WTC11 (cell line): ENCODE data around the gene SLC35D1. TPM values are rescaled to one million over a fixed set of nuclear protein-coding genes. Genes with fewer than 3 reads are reported as not detected.

Source experiments
- ATAC-seq: fragments of 200-7000 bp; cut with Tn5 transposase; 2 replicates; pipeline ENCODE4 v1.10.0; 2021; ENCODE audit warnings: mild to moderate bottlenecking, moderate library complexity
- CTCF ChIA-PET: fragments of 300-600 bp; sonication (Branson Sonifier 250); formaldehyde crosslinking; loops from one replicate; lab custom pipeline; 2021; ENCODE audit warnings: antibody characterized with exemption; lab: Charles Lee
- POLR2A ChIA-PET: fragments of 350-600 bp; sonication (Branson Sonifier 250); formaldehyde crosslinking; loops from one replicate; lab custom pipeline; 2021; ENCODE audit warnings: antibody characterized with exemption; lab: Charles Lee
- DNase-seq: peaks from one replicate; pipeline ENCODE4 v3.0.0; 2021; ENCODE audit warnings: low spot score
- H3K27ac Mint-ChIP-seq: 2 replicates; pipeline ENCODE4 v1.8.0; 2021; ENCODE audit warnings: mixed read lengths
- H3K27me3 Mint-ChIP-seq: 2 replicates; pipeline ENCODE4 v1.8.0; 2021; ENCODE audit warnings: low read depth, mild to moderate bottlenecking, moderate library complexity, mixed read lengths
- H3K36me3 Mint-ChIP-seq: 2 replicates; pipeline ENCODE4 v1.8.0; 2021; ENCODE audit warnings: mixed read lengths
- H3K4me1 Mint-ChIP-seq: 2 replicates; pipeline ENCODE4 v1.8.0; 2022; ENCODE audit warnings: mixed read lengths
- H3K4me3 Mint-ChIP-seq: 2 replicates; pipeline ENCODE4 v1.8.0; 2021; ENCODE audit warnings: mild to moderate bottlenecking, moderate library complexity, mixed read lengths
- H3K9me3 Mint-ChIP-seq: 2 replicates; pipeline ENCODE4 v1.8.0; 2021; ENCODE audit warnings: mixed read lengths
- CDX4 ChIP-seq: fragments of 250-450 bp; sonication (Bioruptor Pico); IDR thresholded peaks from 2 replicates; pipeline ENCODE4 v1.9.0; 2021; ENCODE audit warnings: moderate library complexity, mild to moderate bottlenecking, inconsistent platforms, borderline replicate concordance
- ERG ChIP-seq: fragments of 250-450 bp; sonication (Bioruptor Pico); IDR thresholded peaks from 2 replicates; pipeline ENCODE4 v1.8.0; 2021; ENCODE audit warnings: mild to moderate bottlenecking
- ESRRA ChIP-seq: sonication (generic); formaldehyde crosslinking; IDR thresholded peaks from 2 replicates; pipeline ENCODE4 v1.8.1; 2022; ENCODE audit warnings: mild to moderate bottlenecking, missing genetic modification reagents, borderline replicate concordance
- FOXP4 ChIP-seq: sonication (generic); formaldehyde crosslinking; IDR thresholded peaks from 2 replicates; pipeline ENCODE4 v1.8.0; 2022; ENCODE audit warnings: mild to moderate bottlenecking, missing genetic modification reagents
- HMGA2 ChIP-seq: fragments of 250-450 bp; sonication (Bioruptor Pico); IDR thresholded peaks from 2 replicates; pipeline ENCODE4 v1.4.0; 2021; ENCODE audit warnings: mild to moderate bottlenecking, moderate library complexity
- ZMAT4 ChIP-seq: fragments of 250-450 bp; sonication (Bioruptor Pico); IDR thresholded peaks from 2 replicates; pipeline ENCODE4 v1.9.0; 2021; ENCODE audit warnings: mild to moderate bottlenecking
- ZNF138 ChIP-seq: sonication (generic); formaldehyde crosslinking; conservative IDR thresholded peaks from 2 replicates; pipeline ENCODE4 v1.8.1; 2022; ENCODE audit warnings: mild to moderate bottlenecking, moderate library complexity, missing genetic modification reagents
- ZNF263 ChIP-seq: sonication (generic); formaldehyde crosslinking; IDR thresholded peaks from 2 replicates; pipeline ENCODE4 v1.8.1; 2022; ENCODE audit warnings: low read depth, mild to moderate bottlenecking, moderate library complexity, missing genetic modification reagents
- ZNF425 ChIP-seq: fragments of 250-450 bp; sonication (Bioruptor Pico); conservative IDR thresholded peaks from 2 replicates; pipeline ENCODE4 v1.9.0; 2021; ENCODE audit warnings: mild to moderate bottlenecking
- ZNF532 ChIP-seq: fragments of 250-450 bp; sonication (Bioruptor Pico); IDR thresholded peaks from 2 replicates; pipeline ENCODE4 v1.9.0; 2021; ENCODE audit warnings: mild to moderate bottlenecking, borderline replicate concordance
- ZNF671 ChIP-seq: fragments of 250-450 bp; sonication (Bioruptor Pico); IDR thresholded peaks from 2 replicates; pipeline ENCODE4 v1.8.0; 2021; ENCODE audit warnings: mild to moderate bottlenecking
- total RNA-seq: library from RNA; stranded (reverse); gene quantifications from 3 replicates; pipeline ENCODE4 v1.2.3, GENCODE V29; 2021
- TF ChIP-seq, protein P1 (sequence below): sonication (generic); formaldehyde crosslinking; IDR thresholded peaks from 2 replicates; pipeline ENCODE4 v1.8.1; 2023; ENCODE audit warnings: mild to moderate bottlenecking, moderate library complexity, missing genetic modification reagents
- TF ChIP-seq, protein P2 (sequence below): sonication (generic); formaldehyde crosslinking; IDR thresholded peaks from 2 replicates; pipeline ENCODE4 v1.8.1; 2022; ENCODE audit warnings: missing genetic modification reagents, borderline replicate concordance
- TF ChIP-seq, protein P3 (sequence below): sonication (generic); formaldehyde crosslinking; IDR thresholded peaks from 2 replicates; pipeline ENCODE4 v1.8.1; 2022; ENCODE audit warnings: mild to moderate bottlenecking, missing genetic modification reagents, moderate library complexity, borderline replicate concordance

The SLC35D1 gene
- total RNA-seq, 1 experiment from 2014 or later, result 2.4 TPM

GRCh38 chr1:67020765-67021164 lies 33.2 kb downstream of the SLC35D1 start (continued):
- TF ChIP-seq ZMAT4, result no peak
- no peak for TF ChIP-seq ERG (CRISPR knock-in tag)
- TF ChIP-seq, all 79 proteins: peak for 0

GRCh38 chr1:67020304-67020703 lies 33.6 kb downstream of the SLC35D1 start:
- H3K27ac Mint-ChIP-seq, result no peak overlapping the region
- peaks cover 25% of the 10 kb centered on the region for H3K27me3 Mint-ChIP-seq
- TF ChIP-seq HMGA2 (CRISPR knock-in tag), result no peak
- no peak for TF ChIP-seq ZNF671 (CRISPR knock-in tag)
- no peak for TF ChIP-seq ESRRA (CRISPR knock-in tag)
- no peak for TF ChIP-seq ZNF138 (CRISPR knock-in tag)
- TF ChIP-seq, protein P1, sequence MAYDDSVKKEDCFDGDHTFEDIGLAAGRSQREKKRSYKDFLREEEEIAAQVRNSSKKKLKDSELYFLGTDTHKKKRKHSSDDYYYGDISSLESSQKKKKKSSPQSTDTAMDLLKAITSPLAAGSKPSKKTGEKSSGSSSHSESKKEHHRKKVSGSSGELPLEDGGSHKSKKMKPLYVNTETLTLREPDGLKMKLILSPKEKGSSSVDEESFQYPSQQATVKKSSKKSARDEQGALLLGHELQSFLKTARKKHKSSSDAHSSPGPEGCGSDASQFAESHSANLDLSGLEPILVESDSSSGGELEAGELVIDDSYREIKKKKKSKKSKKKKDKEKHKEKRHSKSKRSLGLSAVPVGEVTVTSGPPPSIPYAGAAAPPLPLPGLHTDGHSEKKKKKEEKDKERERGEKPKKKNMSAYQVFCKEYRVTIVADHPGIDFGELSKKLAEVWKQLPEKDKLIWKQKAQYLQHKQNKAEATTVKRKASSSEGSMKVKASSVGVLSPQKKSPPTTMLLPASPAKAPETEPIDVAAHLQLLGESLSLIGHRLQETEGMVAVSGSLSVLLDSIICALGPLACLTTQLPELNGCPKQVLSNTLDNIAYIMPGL (CRISPR knock-in tag), result no peak
- TF ChIP-seq, protein P2, sequence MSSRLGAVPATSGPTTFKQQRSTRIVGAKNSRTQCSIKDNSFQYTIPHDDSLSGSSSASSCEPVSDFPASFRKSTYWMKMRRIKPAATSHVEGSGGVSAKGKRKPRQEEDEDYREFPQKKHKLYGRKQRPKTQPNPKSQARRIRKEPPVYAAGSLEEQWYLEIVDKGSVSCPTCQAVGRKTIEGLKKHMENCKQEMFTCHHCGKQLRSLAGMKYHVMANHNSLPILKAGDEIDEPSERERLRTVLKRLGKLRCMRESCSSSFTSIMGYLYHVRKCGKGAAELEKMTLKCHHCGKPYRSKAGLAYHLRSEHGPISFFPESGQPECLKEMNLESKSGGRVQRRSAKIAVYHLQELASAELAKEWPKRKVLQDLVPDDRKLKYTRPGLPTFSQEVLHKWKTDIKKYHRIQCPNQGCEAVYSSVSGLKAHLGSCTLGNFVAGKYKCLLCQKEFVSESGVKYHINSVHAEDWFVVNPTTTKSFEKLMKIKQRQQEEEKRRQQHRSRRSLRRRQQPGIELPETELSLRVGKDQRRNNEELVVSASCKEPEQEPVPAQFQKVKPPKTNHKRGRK, result no peak
- no peak for DNase-seq
- H3K4me3 Mint-ChIP-seq, result no peak overlapping the region
- H3K9me3 Mint-ChIP-seq, result no peaks in the 10 kb centered on the region
- no peaks in the 10 kb centered on the region for H3K36me3 Mint-ChIP-seq
- CTCF ChIA-PET, result interaction anchor here (1.9 to 2.4 kb wide), 3 partner anchors 24 to 191 kb away, joined by 8 to 13 read pairs (median 12); no protein-coding TSS in a partner anchor
- H3K4me1 Mint-ChIP-seq, result peaks cover 29% of the 10 kb centered on the region
- POLR2A ChIA-PET, result interaction anchor here (0.9 kb wide), 1 partner anchor 33 kb away, joined by 3 read pairs; the partner anchor contains the start of gene SLC35D1
- ATAC-seq, result no peak

GRCh38 chr1:67019600-67020136 lies 34.3 kb downstream of the SLC35D1 start:
- Mint-ChIP-seq H3K4me3 (no peak overlapping the region), H3K27me3 (peaks cover 25% of the 10 kb centered on the region), H3K4me1 (peaks cover 29% of the 10 kb centered on the region), H3K9me3 (no peaks in the 10 kb centered on the region), H3K27ac (peak overlapping the region; percentile 30; the same call in 1 of the 2 replicates), H3K36me3 (no peaks in the 10 kb centered on the region)
- CTCF ChIA-PET, result interaction anchor here (1.5 to 2.4 kb wide), 4 partner anchors 24 to 192 kb away, joined by 4 to 13 read pairs (median 10); no protein-coding TSS in a partner anchor
- no peak for DNase-seq
- ATAC-seq, result peak; percentile 85
- POLR2A ChIA-PET, result interaction anchor here (0.9 to 1.1 kb wide), 2 partner anchors 34 to 130 kb away, joined by 3 read pairs; partner anchors contain the start of gene SLC35D1
- TF ChIP-seq FOXP4 (CRISPR knock-in tag) (no peak), ZNF263 (no peak), ZNF532 (CRISPR knock-in tag) (no peak), CDX4 (CRISPR knock-in tag) (no peak), ZNF425 (CRISPR knock-in tag) (no peak)
- TF ChIP-seq, protein P3, sequence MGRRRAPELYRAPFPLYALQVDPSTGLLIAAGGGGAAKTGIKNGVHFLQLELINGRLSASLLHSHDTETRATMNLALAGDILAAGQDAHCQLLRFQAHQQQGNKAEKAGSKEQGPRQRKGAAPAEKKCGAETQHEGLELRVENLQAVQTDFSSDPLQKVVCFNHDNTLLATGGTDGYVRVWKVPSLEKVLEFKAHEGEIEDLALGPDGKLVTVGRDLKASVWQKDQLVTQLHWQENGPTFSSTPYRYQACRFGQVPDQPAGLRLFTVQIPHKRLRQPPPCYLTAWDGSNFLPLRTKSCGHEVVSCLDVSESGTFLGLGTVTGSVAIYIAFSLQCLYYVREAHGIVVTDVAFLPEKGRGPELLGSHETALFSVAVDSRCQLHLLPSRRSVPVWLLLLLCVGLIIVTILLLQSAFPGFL, result no peak
